ENCODE measurements around the gene ABCB8. TPM values are rescaled to one million over a fixed set of nuclear protein-coding genes. Genes with fewer than 3 reads are reported as not detected.

The ABCB8 gene
- polyA plus RNA-seq, 1 of the 3 experiments (the other 2 are of a cell fraction), result 36.0 TPM

- TF ChIP-seq RCOR1 (IDR thresholded peaks at IDR 0.05; ENCODE audit: low read length) (no peak), FOSL2 (IDR thresholded peaks at IDR 0.05; ENCODE audit: borderline replicate concordance, low read depth) (no peak), RAD21 (IDR thresholded peaks at IDR 0.05; ENCODE audit: low read length) (no peak), MEF2A (IDR thresholded peaks at IDR 0.05; ENCODE audit: borderline replicate concordance, low read depth) (no peak), ELF1 (IDR thresholded peaks at IDR 0.05) (no peak)
- TF ChIP-seq, protein P1, sequence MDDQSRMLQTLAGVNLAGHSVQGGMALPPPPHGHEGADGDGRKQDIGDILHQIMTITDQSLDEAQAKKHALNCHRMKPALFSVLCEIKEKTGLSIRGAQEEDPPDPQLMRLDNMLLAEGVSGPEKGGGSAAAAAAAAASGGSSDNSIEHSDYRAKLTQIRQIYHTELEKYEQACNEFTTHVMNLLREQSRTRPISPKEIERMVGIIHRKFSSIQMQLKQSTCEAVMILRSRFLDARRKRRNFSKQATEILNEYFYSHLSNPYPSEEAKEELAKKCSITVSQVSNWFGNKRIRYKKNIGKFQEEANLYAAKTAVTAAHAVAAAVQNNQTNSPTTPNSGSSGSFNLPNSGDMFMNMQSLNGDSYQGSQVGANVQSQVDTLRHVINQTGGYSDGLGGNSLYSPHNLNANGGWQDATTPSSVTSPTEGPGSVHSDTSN (IDR thresholded peaks at IDR 0.05), result no peak
- H3K27ac ChIP-seq (ENCODE audit: low read depth in 2 of 2, low read length in 1 of 2), result peak overlapping the region; percentile 13 to 78; a peak in 2 of 4 replicates
- H3F3A ChIP-seq (replicated peaks; ENCODE audit: insufficient read depth), result peaks cover 39% of the 10 kb centered on the region
- H2AFZ ChIP-seq (ENCODE audit: low read depth), result no peak overlapping the region
- no peak for DNase-seq
- peaks cover 12 to 58% of the 10 kb centered on the region in 2 experiments for H3K36me3 ChIP-seq (replicated peaks in 1 of 2; ENCODE audit: control insufficient read depth in 1 of 2, insufficient read depth in 2 of 2, low read length in 1 of 2)
- ChIA-PET CTCF (interaction anchor here (1.2 to 21.3 kb wide), 3 partner anchors 15 to 30 kb away, joined by 3 to 474 read pairs (median 46); partner anchors contain the start of genes CDK5 and SLC4A2), POLR2A (no interaction called here)
- H3K4me1 ChIP-seq (ENCODE audit: control insufficient read depth in 1 of 2, insufficient read depth in 2 of 2, low read depth in 1 of 2, low read length in 1 of 2), result peaks cover 25 to 41% of the 10 kb centered on the region in 2 experiments
- peak overlapping the region; percentile 96 for H3K9ac ChIP-seq
- H3K4me3 ChIP-seq (ENCODE audit: low read depth in 2 of 2, low read length in 1 of 2), result peak overlapping the region; percentile 94 to 99
- no peaks in the 10 kb centered on the region for H3K9me3 ChIP-seq
- no peaks in the 10 kb centered on the region for H3K27me3 ChIP-seq (ENCODE audit: insufficient read depth)
- peak overlapping the region; percentile 98 for H3K4me2 ChIP-seq
- H3K9me2 ChIP-seq, result no peaks in the 10 kb centered on the region
- peaks cover 48% of the 10 kb centered on the region for H3K79me2 ChIP-seq (ENCODE audit: insufficient read depth)
- WGBS (ENCODE audit: low lambda C conversion rate), result 83% methylated on average over 24 of the region's 27 CpGs
- no peaks in the 10 kb centered on the region; the same call in 1 of the 2 replicates for H4K20me1 ChIP-seq (ENCODE audit: insufficient read depth)
These were observed 51.1 kb downstream of the ABCB8 start for GRCh38 chr7:151079199-151079910.

DNA sequence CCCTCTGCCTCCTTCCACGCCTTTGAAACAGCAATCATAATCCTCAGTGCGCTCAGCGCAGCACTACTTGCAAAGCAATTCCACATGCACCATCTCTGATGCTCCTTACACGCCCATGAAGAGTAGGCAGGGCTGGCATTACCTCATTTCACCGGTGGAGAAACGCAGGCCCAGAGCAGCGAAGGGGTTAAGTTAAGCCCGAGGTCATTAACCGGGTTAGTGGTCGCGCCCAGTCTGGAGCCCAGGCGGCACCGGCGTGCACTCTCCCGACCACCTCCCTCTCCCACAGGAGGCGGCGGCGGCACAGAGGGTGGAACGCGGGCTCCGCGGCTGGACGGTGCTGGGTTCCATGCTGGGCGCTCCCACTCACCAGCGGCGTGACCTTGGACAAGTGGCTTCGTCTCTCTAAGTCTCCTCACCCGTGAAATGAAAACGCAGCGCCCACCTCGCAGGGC, 51.8 kb downstream of the ABCB8 start:
- H4K20me1 ChIP-seq (ENCODE audit: insufficient read depth), result no peaks in the 10 kb centered on the region; the same call in 1 of the 2 replicates
- H3K9me3 ChIP-seq, result no peaks in the 10 kb centered on the region
- peak overlapping the region; percentile 78 to 95 for H3K27ac ChIP-seq (ENCODE audit: low read depth in 2 of 2, low read length in 1 of 2)
- peaks cover 25 to 42% of the 10 kb centered on the region in 2 experiments for H3K4me1 ChIP-seq (ENCODE audit: control insufficient read depth in 1 of 2, insufficient read depth in 2 of 2, low read depth in 1 of 2, low read length in 1 of 2)
- peak overlapping the region; percentile 94 to 99 for H3K4me3 ChIP-seq (ENCODE audit: low read depth in 2 of 2, low read length in 1 of 2)
- WGBS (ENCODE audit: low lambda C conversion rate), result 4% methylated on average over 30 of the region's 31 CpGs
- POLR2A ChIA-PET, result interaction anchor here (0.8 to 1.5 kb wide), 8 partner anchors 10 to 152 kb away, joined by 3 to 7 read pairs (median 4); partner anchors contain the start of genes ABCB8 and CHPF2
- DNase-seq, result peak; percentile 77
- H3K9ac ChIP-seq, result peak overlapping the region; percentile 96
- no peaks in the 10 kb centered on the region for H3K27me3 ChIP-seq (ENCODE audit: insufficient read depth)
- H3F3A ChIP-seq (replicated peaks; ENCODE audit: insufficient read depth), result peaks cover 42% of the 10 kb centered on the region
- CTCF ChIA-PET, result interaction anchor here (0.6 to 21.3 kb wide), 7 partner anchors 15 to 89 kb away, joined by 3 to 474 read pairs (median 5); partner anchors contain the start of genes CDK5 and SLC4A2
- H2AFZ ChIP-seq (ENCODE audit: low read depth), result peak overlapping the region; percentile 73; the same call in 1 of the 2 replicates
- H3K4me2 ChIP-seq, result peak overlapping the region; percentile 98
- peaks cover 48% of the 10 kb centered on the region for H3K79me2 ChIP-seq (ENCODE audit: insufficient read depth)
- H3K36me3 ChIP-seq (replicated peaks in 1 of 2; ENCODE audit: control insufficient read depth in 1 of 2, insufficient read depth in 2 of 2, low read length in 1 of 2), result peaks cover 12 to 51% of the 10 kb centered on the region in 2 experiments
- peak; percentile 23; the same call in 1 of the 2 replicates for TF ChIP-seq MXI1 (IDR thresholded peaks at IDR 0.05; ENCODE audit: low read depth, low read length)
- no peak for TF ChIP-seq NFIC (IDR thresholded peaks at IDR 0.05; ENCODE audit: borderline replicate concordance)
- TF ChIP-seq, protein P2, sequence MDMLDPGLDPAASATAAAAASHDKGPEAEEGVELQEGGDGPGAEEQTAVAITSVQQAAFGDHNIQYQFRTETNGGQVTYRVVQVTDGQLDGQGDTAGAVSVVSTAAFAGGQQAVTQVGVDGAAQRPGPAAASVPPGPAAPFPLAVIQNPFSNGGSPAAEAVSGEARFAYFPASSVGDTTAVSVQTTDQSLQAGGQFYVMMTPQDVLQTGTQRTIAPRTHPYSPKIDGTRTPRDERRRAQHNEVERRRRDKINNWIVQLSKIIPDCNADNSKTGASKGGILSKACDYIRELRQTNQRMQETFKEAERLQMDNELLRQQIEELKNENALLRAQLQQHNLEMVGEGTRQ (IDR thresholded peaks at IDR 0.05; ENCODE audit: borderline replicate concordance, low read depth, low read length), result no peak
- TF ChIP-seq JUND (IDR thresholded peaks at IDR 0.05), result no peak
- TF ChIP-seq EP300 (IDR thresholded peaks at IDR 0.05; ENCODE audit: borderline replicate concordance in 1 of 2, low read depth in 1 of 2, low read length in 1 of 2), result no peak
- TF ChIP-seq YY1 (IDR thresholded peaks at IDR 0.05; ENCODE audit: low read depth), result no peak
- TF ChIP-seq, protein P1 (IDR thresholded peaks at IDR 0.05), result no peak
- no peak for TF ChIP-seq ELF1 (IDR thresholded peaks at IDR 0.05)
- no peak for TF ChIP-seq GATA2 (CRISPR knock-in tag; IDR thresholded peaks at IDR 0.05)
- no peak for TF ChIP-seq SIN3A (IDR thresholded peaks at IDR 0.05; ENCODE audit: borderline replicate concordance, low read depth, low read length)
- no peak; the same call in 1 of the 2 replicates for TF ChIP-seq TAF1 (IDR thresholded peaks at IDR 0.05; ENCODE audit: borderline replicate concordance, low read depth, low read length)
- no peak; the same call in 1 of the 2 replicates for TF ChIP-seq POLR2AphosphoS5 (IDR thresholded peaks at IDR 0.05; ENCODE audit: low read depth, low read length)
- no peak for TF ChIP-seq FOXJ3 (CRISPR knock-in tag; IDR thresholded peaks at IDR 0.05)
- no peak for TF ChIP-seq RXRA (IDR thresholded peaks at IDR 0.05; ENCODE audit: borderline replicate concordance, low read depth)
- TF ChIP-seq FOXM1 (IDR thresholded peaks at IDR 0.05; ENCODE audit: low read depth), result no peak
- TF ChIP-seq, protein P3, sequence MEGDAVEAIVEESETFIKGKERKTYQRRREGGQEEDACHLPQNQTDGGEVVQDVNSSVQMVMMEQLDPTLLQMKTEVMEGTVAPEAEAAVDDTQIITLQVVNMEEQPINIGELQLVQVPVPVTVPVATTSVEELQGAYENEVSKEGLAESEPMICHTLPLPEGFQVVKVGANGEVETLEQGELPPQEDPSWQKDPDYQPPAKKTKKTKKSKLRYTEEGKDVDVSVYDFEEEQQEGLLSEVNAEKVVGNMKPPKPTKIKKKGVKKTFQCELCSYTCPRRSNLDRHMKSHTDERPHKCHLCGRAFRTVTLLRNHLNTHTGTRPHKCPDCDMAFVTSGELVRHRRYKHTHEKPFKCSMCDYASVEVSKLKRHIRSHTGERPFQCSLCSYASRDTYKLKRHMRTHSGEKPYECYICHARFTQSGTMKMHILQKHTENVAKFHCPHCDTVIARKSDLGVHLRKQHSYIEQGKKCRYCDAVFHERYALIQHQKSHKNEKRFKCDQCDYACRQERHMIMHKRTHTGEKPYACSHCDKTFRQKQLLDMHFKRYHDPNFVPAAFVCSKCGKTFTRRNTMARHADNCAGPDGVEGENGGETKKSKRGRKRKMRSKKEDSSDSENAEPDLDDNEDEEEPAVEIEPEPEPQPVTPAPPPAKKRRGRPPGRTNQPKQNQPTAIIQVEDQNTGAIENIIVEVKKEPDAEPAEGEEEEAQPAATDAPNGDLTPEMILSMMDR (IDR thresholded peaks at IDR 0.05), result peak; percentile 6; the same call in 1 of the 2 replicates
- TF ChIP-seq EZH2phosphoT487 (IDR thresholded peaks at IDR 0.05; ENCODE audit: borderline replicate concordance, low read depth), result no peak
- TF ChIP-seq CHD2 (IDR thresholded peaks at IDR 0.05; ENCODE audit: low read length, partially characterized antibody), result no peak
- no peaks in the 10 kb centered on the region for H3K9me2 ChIP-seq

All from SK-N-SH (cell line).